ENCODE results near the gene CALN1. TPM values are rescaled to one million over a fixed set of nuclear protein-coding genes. Genes with fewer than 3 reads are reported as not detected.
"Not testable (repeated sequence)": the region's sequence is repeated elsewhere in the genome, so short reads cannot be mapped to it uniquely, and the experiment has no call there.

CALN1 gene
- total RNA-seq, 1 donor from 2014 or later = not detected

- no peak overlapping the region for H3K4me3 Mint-ChIP-seq (ENCODE audit: low read depth)
- peaks cover 21% of the 10 kb centered on the region for H3K9me3 Mint-ChIP-seq
- intact Hi-C loops (cut with micrococcal nuclease) = no loop called here
- H3K27me3 Mint-ChIP-seq (ENCODE audit: low read depth) = no peaks in the 10 kb centered on the region
- no peaks in the 10 kb centered on the region for H3K4me1 Mint-ChIP-seq (ENCODE audit: low read depth)
- DNase-seq (ENCODE audit: low spot score) = no peak
- H3K36me3 Mint-ChIP-seq (ENCODE audit: low read depth) = no peaks in the 10 kb centered on the region
- no peak overlapping the region for H3K27ac Mint-ChIP-seq
These were observed 333.3 kb downstream of the CALN1 start for GRCh38 chr7:72078856-72079255.

GRCh38 chr7:72078301-72078700, 333.8 kb downstream of the CALN1 start:
- Mint-ChIP-seq H3K4me1 (ENCODE audit: low read depth) (no peaks in the 10 kb centered on the region), H3K27me3 (ENCODE audit: low read depth) (no peaks in the 10 kb centered on the region), H3K36me3 (ENCODE audit: low read depth) (no peaks in the 10 kb centered on the region), H3K4me3 (ENCODE audit: low read depth) (no peak overlapping the region), H3K9me3 (peaks cover 21% of the 10 kb centered on the region), H3K27ac (no peak overlapping the region)
- DNase-seq (ENCODE audit: low spot score) = no peak
- intact Hi-C loops (cut with micrococcal nuclease) = no loop called here

DNA sequence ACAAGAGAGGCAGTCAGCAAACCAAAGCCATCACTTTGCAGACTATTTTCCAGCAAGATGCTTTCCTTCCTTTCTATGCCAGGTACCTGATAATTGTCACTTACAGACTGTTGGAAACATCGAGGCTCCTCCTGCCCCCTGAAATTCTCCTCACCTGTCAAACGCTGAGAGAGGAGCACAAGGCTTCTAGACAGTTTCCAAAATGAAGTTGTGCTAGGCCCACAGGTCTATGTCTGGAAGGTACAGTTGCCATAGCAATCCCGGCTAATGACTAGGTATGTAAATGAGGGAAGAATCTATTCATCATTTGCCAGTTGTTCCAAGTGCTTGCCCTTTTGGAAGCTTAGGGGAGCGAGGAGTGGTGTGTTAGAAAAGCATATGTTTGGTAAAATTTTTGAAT, 334.4 kb downstream of the CALN1 start:
- H3K27me3 Mint-ChIP-seq (ENCODE audit: low read depth) = no peaks in the 10 kb centered on the region
- no peak overlapping the region for H3K27ac Mint-ChIP-seq
- no peaks in the 10 kb centered on the region for H3K4me1 Mint-ChIP-seq (ENCODE audit: low read depth)
- DNase-seq (ENCODE audit: low spot score) = no peak
- H3K4me3 Mint-ChIP-seq (ENCODE audit: low read depth) = no peak overlapping the region
- peaks cover 25% of the 10 kb centered on the region for H3K9me3 Mint-ChIP-seq
- H3K36me3 Mint-ChIP-seq (ENCODE audit: low read depth) = no peaks in the 10 kb centered on the region
- intact Hi-C loops (cut with micrococcal nuclease) = no loop called here

DNA sequence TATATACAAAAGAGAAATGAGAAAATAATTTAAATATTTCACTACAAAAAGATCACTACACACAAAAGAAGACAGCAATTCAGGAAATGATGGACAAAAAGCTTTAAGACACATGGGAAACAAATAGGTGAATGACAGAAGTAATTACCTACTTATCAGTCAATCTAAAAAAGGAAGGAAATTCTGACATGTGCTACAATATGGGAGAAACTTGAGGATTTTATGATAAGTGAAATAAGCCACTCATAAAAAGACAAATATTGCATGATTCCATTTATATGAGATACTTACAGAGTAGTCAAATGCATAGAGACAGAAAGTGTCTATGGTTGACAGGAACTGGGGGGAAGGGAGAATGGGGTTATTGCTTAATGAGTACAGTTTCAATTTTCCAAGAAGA, 339.2 kb downstream of the CALN1 start:
- Mint-ChIP-seq H3K27me3 (ENCODE audit: low read depth) (no peaks in the 10 kb centered on the region), H3K36me3 (ENCODE audit: low read depth) (no peaks in the 10 kb centered on the region), H3K9me3 (peaks cover 42% of the 10 kb centered on the region), H3K27ac (no peak overlapping the region), H3K4me1 (ENCODE audit: low read depth) (no peaks in the 10 kb centered on the region), H3K4me3 (ENCODE audit: low read depth) (no peak overlapping the region)
- intact Hi-C loops (cut with micrococcal nuclease) = no loop called here
- DNase-seq (ENCODE audit: low spot score) = no peak

DNA sequence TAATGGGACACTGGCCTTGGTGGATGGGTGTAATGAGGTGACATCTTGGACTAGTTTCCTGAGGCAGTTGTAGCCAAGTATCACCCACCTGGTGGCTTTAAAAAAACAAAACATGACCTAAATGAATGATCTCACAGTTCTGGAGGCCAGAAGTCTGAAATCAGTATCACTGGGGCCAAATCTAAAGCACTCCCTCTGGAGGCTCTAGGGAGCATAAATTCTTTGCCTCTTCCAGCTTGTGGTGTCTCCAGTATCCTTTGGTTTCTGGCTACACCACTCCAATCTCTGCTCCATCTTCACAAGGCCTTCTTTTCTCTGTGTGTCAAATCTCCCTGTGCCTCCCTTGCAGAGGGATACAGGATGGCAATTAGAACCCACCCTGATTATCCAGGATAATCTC, 342.9 kb downstream of the CALN1 start:
- Mint-ChIP-seq H3K4me3 (ENCODE audit: low read depth) (no peak overlapping the region), H3K4me1 (ENCODE audit: low read depth) (no peaks in the 10 kb centered on the region), H3K27me3 (ENCODE audit: low read depth) (no peaks in the 10 kb centered on the region), H3K36me3 (ENCODE audit: low read depth) (no peaks in the 10 kb centered on the region), H3K9me3 (peaks cover 36% of the 10 kb centered on the region), H3K27ac (no peak overlapping the region)
- no peak for DNase-seq (ENCODE audit: low spot score)
- intact Hi-C loops (cut with micrococcal nuclease) = no loop called here

- H3K4me1 Mint-ChIP-seq (ENCODE audit: low read depth); H3K27me3 Mint-ChIP-seq (ENCODE audit: low read depth); intact Hi-C loops (cut with micrococcal nuclease); H3K4me3 Mint-ChIP-seq (ENCODE audit: low read depth); H3K36me3 Mint-ChIP-seq (ENCODE audit: low read depth); DNase-seq (ENCODE audit: low spot score); H3K27ac Mint-ChIP-seq: not testable (repeated sequence)
- peaks cover 26% of the 10 kb centered on the region for H3K9me3 Mint-ChIP-seq
These were observed 346.4 kb downstream of the CALN1 start for GRCh38 chr7:72065764-72066163.

DNA sequence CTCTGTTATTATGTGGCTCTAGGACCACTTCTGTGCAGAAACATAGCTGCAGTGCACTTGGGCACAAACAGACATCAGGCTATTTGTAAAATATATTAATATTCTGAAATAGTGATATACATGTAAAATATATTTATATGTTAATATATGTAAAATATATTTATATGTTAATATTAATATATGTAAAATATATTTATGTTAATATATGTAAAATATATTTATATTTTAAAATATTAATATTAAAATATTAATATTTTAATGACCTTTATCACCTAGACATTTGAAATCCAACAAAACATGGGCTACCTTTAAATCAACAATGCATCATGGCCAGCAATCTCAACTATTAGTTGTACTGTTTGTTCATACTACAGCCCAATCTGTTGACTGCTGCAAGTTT, 347.2 kb downstream of the CALN1 start:
- no peaks in the 10 kb centered on the region for H3K36me3 Mint-ChIP-seq (ENCODE audit: low read depth)
- H3K9me3 Mint-ChIP-seq = peaks cover 22% of the 10 kb centered on the region
- DNase-seq (ENCODE audit: low spot score) = no peak
- H3K4me1 Mint-ChIP-seq (ENCODE audit: low read depth) = no peaks in the 10 kb centered on the region
- no peak overlapping the region for H3K4me3 Mint-ChIP-seq (ENCODE audit: low read depth)
- no peaks in the 10 kb centered on the region for H3K27me3 Mint-ChIP-seq (ENCODE audit: low read depth)
- intact Hi-C loops (cut with micrococcal nuclease) = no loop called here
- no peak overlapping the region for H3K27ac Mint-ChIP-seq

- intact Hi-C loops (cut with micrococcal nuclease) = no loop called here
- Mint-ChIP-seq H3K36me3 (ENCODE audit: low read depth) (no peaks in the 10 kb centered on the region), H3K4me1 (ENCODE audit: low read depth) (no peaks in the 10 kb centered on the region), H3K9me3 (peaks cover 16% of the 10 kb centered on the region), H3K4me3 (ENCODE audit: low read depth) (no peak overlapping the region), H3K27ac (no peak overlapping the region), H3K27me3 (ENCODE audit: low read depth) (no peaks in the 10 kb centered on the region)
- DNase-seq (ENCODE audit: low spot score) = no peak
These were observed 348.8 kb downstream of the CALN1 start for GRCh38 chr7:72063330-72063729.

- intact Hi-C loops (cut with micrococcal nuclease) = no loop called here
- no peaks in the 10 kb centered on the region for H3K4me1 Mint-ChIP-seq (ENCODE audit: low read depth)
- no peak overlapping the region for H3K27ac Mint-ChIP-seq
- no peak overlapping the region for H3K4me3 Mint-ChIP-seq (ENCODE audit: low read depth)
- H3K9me3 Mint-ChIP-seq = peaks cover 16% of the 10 kb centered on the region
- DNase-seq (ENCODE audit: low spot score) = no peak
- no peaks in the 10 kb centered on the region for H3K36me3 Mint-ChIP-seq (ENCODE audit: low read depth)
- no peaks in the 10 kb centered on the region for H3K27me3 Mint-ChIP-seq (ENCODE audit: low read depth)
These were observed 349.5 kb downstream of the CALN1 start for GRCh38 chr7:72062666-72063065.

DNA sequence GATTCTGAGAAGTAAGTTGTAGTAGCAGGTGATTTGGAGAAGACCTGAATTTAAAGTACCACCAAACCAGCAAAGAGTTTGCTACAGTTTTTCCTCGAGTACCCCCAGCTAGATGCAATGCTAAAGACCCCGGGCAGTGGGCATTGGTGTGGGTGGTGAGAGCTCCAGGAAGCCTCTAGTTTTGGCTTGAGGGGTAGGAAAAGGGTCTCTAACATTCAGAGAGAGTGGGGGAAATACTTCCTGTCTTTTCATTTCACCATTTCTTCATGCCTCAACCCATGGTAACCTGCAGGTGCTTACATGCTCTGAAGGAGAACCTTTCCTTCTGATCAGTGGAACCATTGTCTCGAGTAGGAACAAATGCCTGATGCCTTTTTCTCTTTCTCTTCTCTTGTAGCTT, 352.2 kb downstream of the CALN1 start:
- Mint-ChIP-seq H3K27me3 (ENCODE audit: low read depth) (no peaks in the 10 kb centered on the region), H3K36me3 (ENCODE audit: low read depth) (no peaks in the 10 kb centered on the region), H3K27ac (no peak overlapping the region), H3K4me1 (ENCODE audit: low read depth) (no peaks in the 10 kb centered on the region), H3K4me3 (ENCODE audit: low read depth) (no peak overlapping the region), H3K9me3 (peaks cover 15% of the 10 kb centered on the region)
- intact Hi-C loops (cut with micrococcal nuclease) = no loop called here
- no peak for DNase-seq (ENCODE audit: low spot score)

DNA sequence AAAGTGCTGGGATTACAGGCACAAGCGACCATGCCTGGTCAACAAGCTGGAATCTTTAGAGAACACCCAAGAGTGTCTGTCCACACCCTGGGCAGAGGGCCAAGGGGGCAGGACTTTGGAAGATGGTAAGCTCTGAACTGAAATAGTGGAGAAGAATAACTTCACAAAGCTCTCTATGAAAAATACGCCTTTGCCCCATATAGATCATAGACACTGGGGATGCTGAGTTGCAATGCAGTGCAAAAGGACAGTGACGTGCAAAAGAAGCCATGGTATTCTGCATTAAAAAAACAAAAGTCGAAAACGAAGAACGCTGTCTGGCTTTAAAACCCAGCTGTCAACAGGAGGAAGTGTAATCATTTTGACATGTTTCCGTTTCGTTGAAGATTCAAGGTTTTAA, 353.6 kb downstream of the CALN1 start:
- Mint-ChIP-seq H3K27me3 (ENCODE audit: low read depth) (no peaks in the 10 kb centered on the region), H3K27ac (no peak overlapping the region), H3K36me3 (ENCODE audit: low read depth) (no peaks in the 10 kb centered on the region), H3K4me3 (ENCODE audit: low read depth) (no peak overlapping the region), H3K4me1 (ENCODE audit: low read depth) (no peaks in the 10 kb centered on the region), H3K9me3 (peaks cover 28% of the 10 kb centered on the region)
- DNase-seq (ENCODE audit: low spot score) = no peak
- intact Hi-C loops (cut with micrococcal nuclease) = no loop called here

GRCh38 chr7:72057796-72058195, 354.3 kb downstream of the CALN1 start:
- no peaks in the 10 kb centered on the region for H3K36me3 Mint-ChIP-seq (ENCODE audit: low read depth)
- no peak for DNase-seq (ENCODE audit: low spot score)
- peaks cover 28% of the 10 kb centered on the region for H3K9me3 Mint-ChIP-seq
- H3K4me1 Mint-ChIP-seq (ENCODE audit: low read depth) = no peaks in the 10 kb centered on the region
- no peak overlapping the region for H3K4me3 Mint-ChIP-seq (ENCODE audit: low read depth)
- intact Hi-C loops (cut with micrococcal nuclease) = no loop called here
- no peaks in the 10 kb centered on the region for H3K27me3 Mint-ChIP-seq (ENCODE audit: low read depth)
- H3K27ac Mint-ChIP-seq = no peak overlapping the region

DNA sequence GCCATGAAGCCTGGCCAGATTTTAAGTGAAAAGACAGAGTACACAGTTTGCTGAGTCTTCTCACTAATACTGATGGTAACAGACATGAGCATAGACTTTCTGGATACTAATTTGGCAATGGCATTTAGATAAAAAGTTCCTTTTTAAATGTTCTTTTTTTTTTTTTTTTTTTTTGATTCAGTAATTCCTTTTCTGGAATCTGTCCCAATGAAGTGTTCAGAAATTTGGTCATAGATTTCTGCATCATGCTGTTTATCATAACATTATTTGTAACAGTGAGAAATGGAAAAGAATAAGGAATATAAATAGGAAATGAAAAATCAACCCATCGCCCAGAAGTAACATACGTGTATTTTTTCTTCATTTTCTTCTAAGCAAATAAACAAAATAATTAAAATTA, 354.9 kb downstream of the CALN1 start:
- Mint-ChIP-seq H3K27ac (no peak overlapping the region), H3K27me3 (ENCODE audit: low read depth) (no peaks in the 10 kb centered on the region), H3K36me3 (ENCODE audit: low read depth) (no peaks in the 10 kb centered on the region), H3K4me1 (ENCODE audit: low read depth) (no peaks in the 10 kb centered on the region), H3K4me3 (ENCODE audit: low read depth) (no peak overlapping the region), H3K9me3 (peaks cover 28% of the 10 kb centered on the region)
- intact Hi-C loops (cut with micrococcal nuclease) = no loop called here
- DNase-seq (ENCODE audit: low spot score) = no peak

DNA sequence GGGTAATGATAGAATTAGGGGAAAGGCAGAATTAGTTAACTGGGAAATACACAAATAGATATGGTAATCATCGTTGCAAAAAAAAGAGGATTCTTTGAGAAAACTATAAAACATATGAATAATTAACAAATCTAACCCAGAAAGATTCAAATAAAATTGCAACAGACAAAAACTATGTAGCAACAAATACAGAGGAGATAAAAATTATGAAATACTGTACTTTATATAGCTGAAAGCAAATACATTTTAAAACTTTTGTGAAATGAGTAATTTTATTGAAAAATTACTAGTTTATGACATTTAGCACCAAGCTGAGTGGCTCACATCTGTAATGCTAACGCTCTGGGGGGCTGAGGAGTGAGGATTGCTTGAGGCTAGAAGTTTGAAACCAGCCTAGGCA, 356.7 kb downstream of the CALN1 start:
- H3K36me3 Mint-ChIP-seq (ENCODE audit: low read depth) = no peaks in the 10 kb centered on the region
- no peak for DNase-seq (ENCODE audit: low spot score)
- H3K9me3 Mint-ChIP-seq = peaks cover 26% of the 10 kb centered on the region
- no peaks in the 10 kb centered on the region for H3K27me3 Mint-ChIP-seq (ENCODE audit: low read depth)
- H3K27ac Mint-ChIP-seq = no peak overlapping the region
- H3K4me3 Mint-ChIP-seq (ENCODE audit: low read depth) = no peak overlapping the region
- intact Hi-C loops (cut with micrococcal nuclease) = no loop called here
- no peaks in the 10 kb centered on the region for H3K4me1 Mint-ChIP-seq (ENCODE audit: low read depth)

Data from activated T-helper 2 cell treated with anti-CD3 and anti-CD28 coated beads, Interferon-gamma antibody, Interleukin-2, Interleukin-4, amounts not matched to agents 10 μg/mL and 5 μg/mL and 100 μg/mL, durations not matched to agents 14 hours and 24 hours and 36 hours (primary cell).